ENCODE results near the gene SYNE1.

DNA sequence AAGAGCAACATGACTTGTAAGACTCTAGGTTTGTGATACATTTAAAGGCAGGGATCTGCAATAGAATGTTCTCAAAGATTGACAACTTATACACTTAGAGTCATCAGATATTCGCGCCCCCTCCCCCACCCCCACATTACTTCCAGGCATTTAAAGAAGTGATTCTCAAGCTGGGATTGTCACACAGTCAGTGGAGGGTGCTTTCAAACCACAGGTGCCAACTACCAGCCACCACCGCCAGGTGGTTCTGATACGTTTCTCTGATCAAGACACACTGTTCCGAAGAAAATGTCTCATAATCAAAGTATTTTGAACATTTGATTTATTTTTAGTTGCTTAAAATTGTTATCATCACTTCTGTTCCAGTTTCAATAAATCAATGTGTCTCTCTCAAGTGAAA is 472.2 kb downstream of the SYNE1 start:
- TF ChIP-seq ZNF274 (IDR thresholded peaks at IDR 0.05; ENCODE audit: insufficient read depth, insufficient read length) (no peak), CHD1 (IDR thresholded peaks at IDR 0.05; ENCODE audit: low read depth, low read length) (no peak)
- TF ChIP-seq, protein P1, sequence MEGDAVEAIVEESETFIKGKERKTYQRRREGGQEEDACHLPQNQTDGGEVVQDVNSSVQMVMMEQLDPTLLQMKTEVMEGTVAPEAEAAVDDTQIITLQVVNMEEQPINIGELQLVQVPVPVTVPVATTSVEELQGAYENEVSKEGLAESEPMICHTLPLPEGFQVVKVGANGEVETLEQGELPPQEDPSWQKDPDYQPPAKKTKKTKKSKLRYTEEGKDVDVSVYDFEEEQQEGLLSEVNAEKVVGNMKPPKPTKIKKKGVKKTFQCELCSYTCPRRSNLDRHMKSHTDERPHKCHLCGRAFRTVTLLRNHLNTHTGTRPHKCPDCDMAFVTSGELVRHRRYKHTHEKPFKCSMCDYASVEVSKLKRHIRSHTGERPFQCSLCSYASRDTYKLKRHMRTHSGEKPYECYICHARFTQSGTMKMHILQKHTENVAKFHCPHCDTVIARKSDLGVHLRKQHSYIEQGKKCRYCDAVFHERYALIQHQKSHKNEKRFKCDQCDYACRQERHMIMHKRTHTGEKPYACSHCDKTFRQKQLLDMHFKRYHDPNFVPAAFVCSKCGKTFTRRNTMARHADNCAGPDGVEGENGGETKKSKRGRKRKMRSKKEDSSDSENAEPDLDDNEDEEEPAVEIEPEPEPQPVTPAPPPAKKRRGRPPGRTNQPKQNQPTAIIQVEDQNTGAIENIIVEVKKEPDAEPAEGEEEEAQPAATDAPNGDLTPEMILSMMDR (IDR thresholded peaks at IDR 0.05 in 2 of 3, conservative IDR thresholded peaks at IDR 0.05 in 1 of 3; ENCODE audit: control insufficient read depth in 2 of 3, extremely low read depth in 1 of 3, insufficient read depth in 1 of 3, low read depth in 3 of 3, low read length in 3 of 3), result no peak
